SU-DHL-6 (cell line): Measurements from ENCODE around the gene CACNA1C.

Source experiments
- CTCF ChIP-seq: fragments of 200-600 bp; sonication (generic); IDR thresholded peaks from one replicate; pipeline ENCODE4 v1.5.1; 2017; ENCODE audit warnings: antibody characterized with exemption, mild to moderate bottlenecking, low read length, moderate library complexity; ENCODE audit not compliant: insufficient read depth, poor library complexity, severe bottlenecking
- EZH2phosphoT487 ChIP-seq: fragments of 200-600 bp; sonication (generic), shearing (Covaris generic); conservative IDR thresholded peaks from 2 replicates; pipeline ENCODE4 v1.6.1; 2018; ENCODE audit warnings: mild to moderate bottlenecking, antibody characterized with exemption, low read length, moderate library complexity, mixed read lengths

DNA sequence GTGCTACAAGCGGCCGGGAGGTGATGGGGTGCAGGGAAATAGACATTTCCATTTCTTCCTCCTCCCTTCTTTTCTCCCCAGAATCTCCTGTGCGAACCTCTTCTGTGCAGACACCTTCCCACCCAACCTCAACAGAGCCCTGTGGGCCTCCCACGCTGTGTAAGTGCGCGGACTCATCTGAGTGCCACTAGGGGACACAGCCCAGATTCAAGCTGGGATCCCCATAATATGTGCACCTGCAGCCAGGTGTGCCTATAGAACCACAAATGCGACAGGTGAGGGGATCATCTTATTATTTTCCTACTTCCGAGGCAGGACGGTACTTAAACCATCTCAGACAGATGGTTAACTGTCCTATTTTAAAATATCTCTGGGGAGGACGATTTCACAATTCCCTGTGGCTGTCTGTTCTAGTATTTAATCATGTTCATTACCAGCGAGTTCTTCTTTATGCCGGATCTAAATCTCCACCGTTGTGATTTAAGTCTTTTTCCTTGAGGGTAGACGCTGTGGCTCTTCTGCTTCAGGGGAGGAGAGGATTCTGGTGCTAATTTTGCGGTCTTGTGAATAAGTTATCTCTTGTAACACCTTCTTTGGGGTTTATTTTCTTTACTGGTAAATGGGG lies 17.2 kb upstream of the CACNA1C start:
- no peak for TF ChIP-seq CTCF
- no peak for TF ChIP-seq EZH2phosphoT487
